GM19193 (cell line): ENCODE results near the gene HIVEP3.

ENCODE experiments used
- POLR2A ChIP-seq: IDR thresholded peaks from 4 replicates; pipeline ENCODE4 v1.6.1; 2011; ENCODE audit not compliant: insufficient read depth, insufficient read length; ENCODE audit errors: extremely low read depth

HIVEP3 gene

GRCh38 chr1:41546833-41547135 lies 371.9 kb downstream of the HIVEP3 start:
- no peak for TF ChIP-seq POLR2A

GRCh38 chr1:41545996-41546832 lies 372.5 kb downstream of the HIVEP3 start:
- TF ChIP-seq POLR2A = no peak

- no peak for TF ChIP-seq POLR2A
These were observed 376.4 kb downstream of the HIVEP3 start for GRCh38 chr1:41542196-41542930.

GRCh38 chr1:41541592-41541952 lies 377.1 kb downstream of the HIVEP3 start:
- TF ChIP-seq POLR2A = no peak

- no peak for TF ChIP-seq POLR2A
These were observed 377.7 kb downstream of the HIVEP3 start for GRCh38 chr1:41540886-41541591.

GRCh38 chr1:41539999-41540398 lies 378.7 kb downstream of the HIVEP3 start:
- no peak for TF ChIP-seq POLR2A

- TF ChIP-seq POLR2A = no peak
These were observed 379.3 kb downstream of the HIVEP3 start for GRCh38 chr1:41539418-41539805.

GRCh38 chr1:41538741-41539417 lies 379.8 kb downstream of the HIVEP3 start:
- no peak for TF ChIP-seq POLR2A

GRCh38 chr1:41537788-41538351 lies 380.9 kb downstream of the HIVEP3 start:
- TF ChIP-seq POLR2A = no peak

GRCh38 chr1:41537251-41537650 lies 381.5 kb downstream of the HIVEP3 start:
- no peak for TF ChIP-seq POLR2A

- no peak for TF ChIP-seq POLR2A
These were observed 382.3 kb downstream of the HIVEP3 start for GRCh38 chr1:41536361-41536802.

- TF ChIP-seq POLR2A = no peak
These were observed 383.0 kb downstream of the HIVEP3 start for GRCh38 chr1:41535716-41536115.

GRCh38 chr1:41535276-41535675 lies 383.4 kb downstream of the HIVEP3 start:
- TF ChIP-seq POLR2A = no peak

GRCh38 chr1:41534181-41535076 lies 384.3 kb downstream of the HIVEP3 start:
- TF ChIP-seq POLR2A = no peak
